ENCODE data around the gene NEO1.
"Not testable (repeated sequence)": the region's sequence is repeated elsewhere in the genome, so short reads cannot be mapped to it uniquely, and the experiment has no call there.

The NEO1 gene

DNA sequence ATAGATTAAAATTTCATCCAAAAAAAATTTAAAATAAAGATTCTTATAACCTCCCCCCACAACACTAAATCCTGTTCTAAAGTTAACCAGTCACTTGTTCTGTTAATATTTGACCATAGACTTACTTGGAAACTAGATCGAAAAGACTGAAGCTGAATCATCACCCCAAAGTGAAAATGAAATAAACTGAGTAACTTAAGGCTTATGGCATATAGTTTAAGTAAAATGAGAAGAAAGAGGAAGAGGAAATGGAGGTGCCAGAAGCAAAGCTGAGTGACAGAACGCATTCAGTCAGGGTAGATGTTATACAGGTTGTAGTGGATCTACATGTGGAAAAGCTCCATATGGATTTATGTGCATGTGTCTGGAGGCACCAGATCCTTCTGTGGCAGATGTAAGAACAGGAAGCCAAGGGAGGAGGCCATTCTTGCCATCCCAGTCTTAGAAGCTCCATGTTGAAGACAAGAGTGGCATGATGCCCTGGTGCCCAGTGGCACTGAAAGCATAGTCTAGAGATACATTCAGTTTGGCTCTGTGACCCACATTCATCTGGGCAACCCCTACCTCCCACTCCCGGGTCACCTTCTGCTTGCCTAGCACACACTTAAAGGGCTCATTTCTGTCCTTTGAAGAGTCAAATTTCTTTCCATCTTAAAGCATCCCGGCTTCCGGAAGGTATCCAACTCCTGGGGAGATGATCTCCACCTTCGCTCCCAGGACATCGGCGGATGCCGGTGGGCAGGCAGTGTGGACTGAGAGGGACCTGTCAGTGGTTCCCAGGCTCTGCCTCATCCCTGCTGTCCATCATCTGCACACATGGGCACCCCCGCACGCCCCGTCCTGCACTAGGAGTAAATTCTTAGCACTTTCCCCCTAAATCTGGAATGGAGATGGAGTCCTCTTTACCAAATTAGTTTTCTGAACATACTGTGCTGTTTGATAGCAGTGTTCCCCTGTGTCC is 90.8 kb downstream of the NEO1 start:
- no peak for DNase-seq (ENCODE audit: low read depth)

DNA sequence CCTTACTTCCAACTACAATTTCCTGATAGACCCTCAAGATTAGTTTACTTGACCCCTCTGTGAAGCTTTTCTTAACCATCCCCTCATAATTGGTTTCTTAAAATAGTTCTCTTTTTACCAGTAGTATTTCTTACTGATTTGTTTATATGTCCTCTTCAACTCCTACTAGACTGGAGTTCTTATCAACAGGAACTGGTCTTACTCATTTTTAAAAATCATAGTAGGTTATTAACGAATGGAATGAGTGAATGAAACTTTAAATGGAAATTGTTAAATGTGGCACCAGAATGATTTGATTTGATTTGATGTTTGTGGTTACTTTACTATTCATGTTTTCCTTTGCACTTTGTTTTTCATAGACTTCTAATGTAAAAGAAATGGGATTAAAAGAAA is 91.5 kb downstream of the NEO1 start:
- no peak for DNase-seq (ENCODE audit: low read depth)

DNA sequence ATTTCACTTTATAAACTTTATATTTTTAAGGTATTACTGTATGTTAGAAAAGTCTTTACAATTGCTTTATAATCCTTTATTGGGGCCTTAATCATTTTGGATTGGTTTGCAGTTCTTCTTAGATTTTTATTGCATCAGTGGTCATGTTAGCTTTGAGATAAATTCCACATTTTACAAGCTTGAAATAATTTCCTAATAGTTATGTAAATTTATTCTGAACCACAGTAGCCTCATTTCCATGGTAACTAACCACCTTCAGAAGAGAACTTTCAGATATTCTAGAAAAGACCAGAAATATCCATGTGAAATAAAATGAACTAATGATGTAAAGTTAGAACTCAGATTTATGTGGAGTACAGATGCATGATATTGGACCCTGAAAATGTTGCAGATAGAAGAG is 94.2 kb downstream of the NEO1 start:
- no peak for DNase-seq (ENCODE audit: low read depth)

DNA sequence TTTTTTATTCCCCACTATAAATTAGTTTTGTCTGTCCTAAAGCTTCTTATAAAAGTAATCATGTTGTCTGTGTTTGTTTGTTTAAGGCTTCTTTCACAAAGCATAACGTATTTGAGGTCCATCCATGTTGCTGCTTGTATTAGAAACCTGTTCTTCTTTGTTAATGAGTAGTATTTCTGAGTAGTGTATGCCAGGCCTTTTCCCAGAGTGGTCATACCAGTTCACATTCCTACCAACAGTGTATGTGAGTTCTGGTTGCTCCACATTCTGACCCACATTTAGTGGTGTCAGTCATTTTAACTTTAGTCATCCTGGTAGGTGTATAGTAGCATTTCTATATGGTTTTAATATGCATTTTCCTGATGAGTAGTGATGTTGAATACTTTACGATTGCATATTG is 98.6 kb downstream of the NEO1 start:
- DNase-seq (ENCODE audit: low read depth): no peak

DNA sequence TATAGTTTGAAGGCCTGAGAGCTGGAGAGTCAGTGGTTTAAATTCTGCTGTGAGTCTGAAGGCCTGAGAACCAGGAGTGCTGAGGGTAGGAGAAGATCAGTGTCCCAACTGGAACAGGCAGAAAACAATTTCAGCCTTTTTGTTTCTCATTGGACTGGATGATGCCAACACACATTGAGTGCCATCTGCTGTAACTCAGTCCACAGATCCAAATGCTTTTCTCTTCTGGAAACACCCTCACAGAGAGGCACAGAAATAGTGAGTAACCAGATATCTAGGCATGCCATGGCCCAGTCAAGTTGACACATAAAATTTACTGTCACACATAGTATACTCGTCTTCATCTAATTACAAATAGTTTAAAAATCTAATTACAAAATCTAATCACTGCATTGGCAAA is 100.8 kb downstream of the NEO1 start:
- DNase-seq (ENCODE audit: low read depth): no peak

DNA sequence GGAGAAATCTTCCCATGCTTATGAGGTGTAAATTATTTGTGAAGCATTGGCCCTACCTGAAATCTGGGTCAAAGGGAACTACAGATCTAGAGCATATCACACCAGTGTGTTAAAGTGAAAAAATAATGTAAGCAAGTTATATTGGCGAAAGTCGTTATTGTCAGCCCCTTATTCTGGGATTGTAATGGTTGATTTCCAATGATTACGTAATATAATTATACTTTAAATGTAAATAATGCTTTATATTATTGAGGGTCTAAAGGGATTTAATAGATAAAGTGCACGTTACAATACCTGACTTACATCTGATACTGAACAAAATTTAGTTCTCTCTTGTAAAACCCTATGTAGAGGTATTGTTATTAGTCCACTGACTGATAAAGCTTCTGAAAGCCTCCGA is 101.2 kb downstream of the NEO1 start:
- DNase-seq (ENCODE audit: low read depth): no peak

DNA sequence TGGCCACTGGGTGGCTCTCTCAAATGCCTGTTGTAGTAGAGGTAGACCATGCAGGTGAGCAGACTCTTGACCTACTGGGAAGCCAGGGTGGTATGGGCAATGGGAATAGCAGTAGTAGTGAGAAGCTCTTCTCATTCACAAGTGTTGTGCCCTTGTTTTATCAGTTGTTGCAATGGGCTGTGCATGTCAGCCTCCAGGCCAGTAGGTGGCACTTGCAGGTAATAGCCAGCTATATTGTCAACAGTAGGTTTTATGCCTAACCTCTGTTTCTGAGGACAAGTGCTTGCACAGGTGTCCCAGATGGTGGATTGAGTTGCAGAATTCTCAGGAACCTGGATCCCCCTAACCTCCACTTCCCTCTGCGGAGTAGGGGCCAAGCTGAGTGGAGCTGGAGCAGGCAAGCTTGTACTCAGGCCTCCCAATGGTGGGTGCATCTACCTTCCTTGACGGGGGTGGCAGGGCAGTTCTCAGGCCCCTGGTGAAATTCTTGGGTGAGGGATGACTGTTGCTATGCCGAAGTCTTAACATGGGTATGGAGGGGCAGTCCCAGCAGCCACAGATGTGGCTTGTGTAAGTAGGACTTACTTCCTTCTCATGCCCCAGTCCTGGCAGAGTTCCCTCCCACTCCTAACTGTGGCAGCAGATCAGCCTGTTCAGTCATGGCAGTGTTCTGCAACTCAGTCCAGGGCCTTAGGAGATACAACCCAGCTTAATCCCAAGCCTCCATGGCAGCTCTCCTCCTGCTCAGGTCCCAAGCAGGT is 104.3 kb downstream of the NEO1 start:
- no peak for DNase-seq (ENCODE audit: low read depth)

DNA sequence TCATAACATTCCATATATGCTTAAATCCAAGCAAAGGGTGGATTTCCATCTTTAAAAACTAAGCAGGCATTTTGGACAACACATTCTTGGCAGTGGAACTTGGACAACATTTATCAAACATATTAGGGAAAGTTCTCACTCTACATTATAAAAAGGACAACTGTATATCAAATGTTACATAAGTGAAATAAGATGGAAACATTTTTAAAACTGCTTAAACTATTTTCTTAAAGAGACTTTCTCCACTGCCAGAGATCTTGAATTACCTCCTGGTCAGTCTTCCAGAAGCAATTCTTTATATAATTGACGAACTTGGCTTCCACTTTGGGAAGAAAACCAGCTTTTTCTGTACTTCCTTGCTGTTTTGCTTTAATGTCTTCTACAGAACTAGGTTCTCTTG is 109.3 kb downstream of the NEO1 start:
- no peak for DNase-seq (ENCODE audit: low read depth)

DNA sequence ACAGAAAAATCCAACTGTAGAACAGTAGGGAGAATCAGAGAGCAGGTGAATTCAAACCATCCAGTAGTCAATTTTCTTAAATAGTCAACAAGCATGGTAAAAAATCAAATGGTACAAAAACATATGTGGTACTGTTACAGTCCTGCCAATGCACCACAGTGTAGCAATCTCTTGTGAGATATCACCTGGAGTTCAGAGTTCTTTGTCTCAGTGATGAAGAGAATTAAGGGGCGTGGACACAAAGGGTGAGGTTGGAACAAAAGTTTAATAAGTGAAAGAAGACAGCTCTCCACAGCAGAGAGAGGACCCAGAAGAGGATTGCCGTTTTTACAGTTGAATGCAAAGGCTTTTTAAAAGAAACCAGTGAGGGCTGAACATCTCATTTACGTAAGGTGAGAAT is 113.2 kb downstream of the NEO1 start:
- no peak for DNase-seq (ENCODE audit: low read depth)

DNA sequence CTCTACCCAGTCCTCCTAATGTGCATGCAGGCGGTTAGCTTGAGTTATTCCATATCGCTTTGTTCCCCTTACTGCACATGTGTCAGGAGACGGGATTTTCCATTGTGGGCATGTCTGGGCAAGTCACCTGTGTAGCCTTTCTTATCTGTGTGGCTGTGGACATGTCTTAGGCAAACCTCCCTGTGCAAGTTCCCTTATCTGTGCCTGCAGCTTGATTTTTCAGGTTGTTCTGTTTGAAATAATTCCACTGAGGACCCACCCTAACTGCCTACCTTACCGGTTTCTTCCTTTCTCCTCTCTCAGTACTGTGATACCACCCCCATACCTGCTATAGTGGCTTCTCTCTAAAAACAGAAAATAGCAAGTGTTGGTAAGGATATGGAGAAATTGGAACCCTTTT is 113.6 kb downstream of the NEO1 start:
- DNase-seq (ENCODE audit: low read depth): no peak

DNA sequence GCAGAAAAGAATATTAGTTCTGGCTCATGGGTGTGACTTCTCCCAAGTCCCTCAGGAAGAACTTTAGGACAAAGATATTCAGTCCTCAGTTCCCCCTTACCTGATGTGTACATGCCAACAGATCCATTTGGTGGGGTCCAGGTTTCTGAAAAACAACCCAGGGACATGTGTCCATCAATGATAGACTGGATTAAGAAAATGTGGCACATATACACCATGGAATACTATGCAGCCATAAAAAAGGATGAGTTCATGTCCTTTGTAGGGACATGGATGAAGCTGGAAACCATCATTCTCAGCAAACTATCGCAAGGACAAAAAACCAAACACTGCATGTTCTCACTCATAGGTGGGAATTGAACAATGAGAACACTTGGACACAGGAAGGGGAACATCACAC is 114.4 kb downstream of the NEO1 start:
- not testable (repeated sequence) for DNase-seq (ENCODE audit: low read depth)

DNA sequence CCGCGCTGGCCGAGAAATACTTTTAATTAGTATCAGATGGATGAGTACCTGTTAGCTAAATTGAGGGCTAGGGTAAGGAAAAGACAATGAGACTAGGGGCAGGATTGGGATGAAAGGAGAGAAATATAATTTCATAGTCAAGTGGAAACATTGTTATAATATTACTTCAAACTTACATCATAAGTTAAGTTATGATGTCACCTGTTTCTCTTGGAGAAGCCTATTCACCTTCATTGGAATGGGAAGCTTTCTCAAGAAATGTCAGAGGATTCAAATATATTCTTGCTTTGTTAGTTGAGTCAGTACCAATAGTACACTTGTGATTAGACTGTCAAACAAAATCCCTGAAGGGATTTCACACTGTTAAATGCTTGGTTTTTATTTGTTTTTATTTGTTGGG is 116.2 kb downstream of the NEO1 start:
- no peak for DNase-seq (ENCODE audit: low read depth)

DNA sequence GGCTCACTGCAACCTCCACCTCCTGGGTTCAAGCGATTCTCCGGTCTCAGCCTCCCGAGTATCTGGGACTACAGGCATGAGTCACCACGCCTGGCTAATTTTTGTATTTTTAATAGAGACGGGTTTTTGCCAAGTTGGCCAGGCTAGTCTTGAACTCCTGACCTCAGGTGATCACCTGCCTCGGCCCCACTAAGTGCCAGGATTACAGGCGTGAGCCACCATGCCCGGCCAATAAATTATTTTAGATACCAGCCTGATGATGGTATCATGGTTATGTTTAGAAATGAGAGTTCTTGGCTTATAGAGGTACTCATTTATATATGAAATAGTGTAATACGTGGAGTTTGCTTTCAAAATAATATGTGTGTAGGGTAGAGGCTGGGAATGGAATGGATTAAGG is 119.4 kb downstream of the NEO1 start:
- DNase-seq (ENCODE audit: low read depth): no peak

DNA sequence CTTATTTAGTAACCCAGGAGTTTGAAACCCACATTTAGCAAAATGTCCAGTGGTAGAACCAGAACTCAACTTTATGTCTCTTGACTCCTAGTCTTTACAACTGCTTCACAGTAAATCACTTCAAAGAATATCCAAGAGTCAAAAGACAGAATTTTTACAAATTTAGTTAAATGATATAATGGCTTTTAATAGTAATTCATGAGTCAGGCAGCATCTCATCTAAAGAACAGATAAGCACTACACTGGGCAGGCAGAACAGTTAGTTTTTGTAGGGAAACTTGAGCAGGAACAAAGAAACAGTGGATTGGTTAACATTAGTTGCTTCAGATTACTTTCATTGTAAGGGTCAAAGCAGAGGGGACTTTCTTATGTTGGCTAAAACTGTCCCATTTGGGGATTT is 120.2 kb downstream of the NEO1 start:
- DNase-seq (ENCODE audit: low read depth): no peak

DNA sequence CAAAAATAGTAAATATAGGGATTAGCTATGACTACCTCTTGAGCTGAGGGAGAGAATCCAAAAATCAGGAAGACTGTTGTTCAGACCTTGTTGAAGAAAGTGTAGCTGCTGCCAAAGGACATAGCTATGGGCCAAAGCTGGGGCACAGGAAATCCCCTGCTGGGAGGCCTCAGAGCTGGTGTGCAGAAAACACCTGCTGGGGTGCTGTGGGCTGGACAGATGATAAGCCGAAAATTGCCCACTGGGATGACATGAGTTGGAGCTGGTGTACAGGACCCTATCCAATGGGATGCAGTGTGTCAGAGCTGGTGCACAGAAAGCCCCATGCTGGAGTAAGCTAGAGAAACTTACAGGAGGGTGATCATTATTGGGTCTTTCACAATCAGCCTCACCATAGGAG is 121.9 kb downstream of the NEO1 start:
- no peak for DNase-seq (ENCODE audit: low read depth)

DNA sequence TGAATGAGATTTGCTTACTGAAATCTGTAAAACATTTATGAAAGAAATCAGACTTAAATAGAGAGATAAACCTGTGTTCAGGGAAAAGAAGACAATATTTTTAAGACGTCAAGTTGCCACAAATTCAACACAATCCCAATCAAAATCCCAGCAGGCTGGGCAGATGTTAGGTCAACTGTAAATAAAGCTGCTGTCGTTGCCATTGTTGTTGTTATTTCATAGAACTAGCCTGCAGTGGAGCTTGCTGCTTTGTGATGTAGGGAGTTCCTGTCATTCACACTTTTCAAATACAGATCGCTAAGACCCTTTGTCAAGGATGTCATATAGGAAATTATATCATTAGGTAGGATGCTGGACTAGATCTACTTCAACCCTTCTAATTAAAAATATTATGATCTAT is 123.1 kb downstream of the NEO1 start:
- DNase-seq (ENCODE audit: low read depth): no peak

DNA sequence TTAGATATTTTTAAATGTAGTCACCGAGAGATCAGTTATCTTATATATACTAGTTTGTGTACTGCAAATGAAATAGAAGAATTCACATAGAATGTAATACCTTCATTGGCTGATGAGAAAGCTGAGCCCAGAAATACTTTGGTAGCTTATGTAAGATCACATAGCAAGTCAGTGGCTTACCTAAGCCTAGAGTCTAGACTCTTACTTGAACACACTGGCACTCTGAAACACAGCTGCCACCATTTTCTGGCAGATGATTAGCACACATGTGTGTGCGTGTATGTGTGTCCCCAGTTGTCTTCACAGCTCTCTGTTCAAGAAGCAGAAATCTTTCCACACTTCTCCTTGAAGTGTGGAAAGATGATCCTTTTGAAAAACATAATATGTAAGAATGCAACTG is 124.3 kb downstream of the NEO1 start:
- no peak for DNase-seq (ENCODE audit: low read depth)

DNA sequence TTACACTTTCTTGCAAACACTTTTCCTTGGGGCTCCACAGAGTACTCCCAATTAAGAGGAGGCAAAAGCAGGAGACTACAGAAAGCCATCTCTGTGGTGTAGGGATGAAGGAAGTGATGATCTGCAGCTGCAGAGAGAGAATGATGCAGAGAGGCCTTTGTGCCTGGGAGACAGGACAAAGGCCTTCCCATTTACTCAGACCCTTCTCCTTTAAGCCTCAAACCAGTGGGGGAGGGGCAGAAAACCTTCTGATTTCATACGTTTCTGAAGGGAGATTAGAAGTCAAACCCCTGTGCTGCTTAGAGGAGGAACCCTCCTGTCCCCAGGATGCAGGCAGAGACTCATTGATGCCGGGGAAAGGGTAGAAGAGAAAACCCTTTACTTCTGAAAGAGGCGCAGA is 130.8 kb downstream of the NEO1 start:
- DNase-seq (ENCODE audit: low read depth): no peak

DNA sequence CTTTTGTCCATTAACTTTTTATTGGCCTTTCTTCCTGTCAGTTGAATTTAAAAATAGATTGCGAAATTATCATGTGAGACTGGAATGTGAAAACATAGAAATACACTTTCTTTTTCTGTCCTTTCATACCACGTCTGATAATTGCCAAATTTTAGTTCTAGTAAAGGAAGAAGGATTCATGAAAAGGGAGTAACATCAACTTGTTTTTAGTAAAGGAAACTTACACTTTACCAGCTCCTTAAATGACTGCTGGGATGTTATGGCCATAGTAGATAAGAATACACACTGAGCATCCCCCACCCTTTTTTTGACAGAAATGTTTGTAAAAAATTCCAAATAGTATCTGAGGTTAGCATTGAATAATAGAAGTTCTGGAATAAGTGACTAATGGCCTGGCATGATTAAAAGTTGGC is 137.9 kb downstream of the NEO1 start:
- no peak for DNase-seq (ENCODE audit: low read depth)

DNA sequence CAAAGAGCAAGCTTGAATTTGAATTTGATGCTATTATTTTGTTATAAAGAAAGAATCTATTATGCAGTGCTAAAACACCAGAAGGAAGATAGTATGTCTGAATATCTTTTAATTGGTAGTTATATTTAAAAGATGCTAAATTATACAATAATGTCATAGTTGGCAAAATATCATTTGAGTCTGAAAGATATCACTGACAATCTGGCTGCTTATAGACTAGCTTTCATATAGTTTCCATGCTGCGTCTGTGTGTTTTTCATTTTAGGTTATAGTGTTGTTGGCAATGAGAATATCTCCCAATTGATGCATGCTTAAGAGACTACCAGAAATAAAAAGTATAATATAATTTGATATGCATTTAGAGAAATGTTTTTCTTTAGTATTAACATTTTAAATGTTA is 142.9 kb downstream of the NEO1 start:
- DNase-seq (ENCODE audit: low read depth): no peak

DNA sequence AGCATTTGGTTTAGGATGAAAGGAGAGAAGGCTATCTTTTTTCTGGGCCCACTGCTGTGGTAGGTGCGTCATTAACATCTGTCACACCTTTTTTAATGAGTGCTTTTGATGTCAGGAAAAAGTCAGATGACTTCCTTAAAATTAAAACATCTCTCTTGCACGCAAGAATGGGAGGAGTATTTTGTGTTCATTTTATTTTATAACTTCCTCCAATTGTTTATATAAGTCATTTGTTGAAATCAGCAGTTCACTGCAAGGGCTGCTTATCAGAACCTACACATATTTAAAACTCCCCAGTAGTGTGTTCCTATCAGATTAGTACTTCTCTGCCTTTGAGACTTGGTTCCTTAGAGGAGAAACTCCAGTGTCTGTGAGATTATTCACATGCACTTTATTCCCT is 143.8 kb downstream of the NEO1 start:
- no peak for DNase-seq (ENCODE audit: low read depth)

DNA sequence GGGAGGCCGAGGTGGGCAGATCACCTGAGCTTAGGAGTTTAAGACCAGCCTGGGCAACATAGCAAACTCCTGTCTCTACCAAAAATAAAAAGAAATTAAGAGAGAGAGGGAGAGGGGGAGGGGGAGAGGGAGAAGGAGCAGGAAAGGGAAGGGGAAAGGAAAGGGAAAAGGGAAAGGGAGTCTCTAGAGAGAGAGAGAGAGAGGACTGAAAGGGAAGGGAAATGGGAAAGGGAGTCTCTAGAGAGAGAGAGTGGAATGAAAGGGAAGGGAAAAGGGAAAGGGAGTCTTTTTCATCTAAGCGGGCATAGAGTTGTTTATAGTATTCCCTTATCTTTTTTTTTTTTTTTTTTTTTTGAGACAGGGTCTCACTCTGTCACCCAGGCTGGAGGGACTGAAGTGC is 148.1 kb downstream of the NEO1 start:
- DNase-seq (ENCODE audit: low read depth): no peak

DNA sequence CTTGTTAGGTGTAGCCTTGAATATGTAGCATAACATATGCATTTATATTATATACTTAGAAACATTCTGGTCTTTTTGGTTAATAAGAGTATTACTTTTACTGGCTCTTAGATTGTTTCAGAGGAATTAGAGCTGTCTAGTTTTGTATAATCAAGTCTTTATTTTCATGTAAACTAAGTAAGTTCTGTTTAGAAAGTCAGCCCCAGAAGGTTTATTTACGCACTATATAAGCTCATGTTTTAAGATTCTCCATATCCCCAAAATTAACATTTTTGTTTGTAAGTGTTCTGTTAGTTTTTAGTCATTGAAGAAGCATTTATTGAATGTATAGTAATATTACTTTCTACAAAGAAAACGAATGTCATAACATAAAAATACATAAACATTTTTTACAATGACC is 158.4 kb downstream of the NEO1 start:
- no peak for DNase-seq (ENCODE audit: low read depth)

DNA sequence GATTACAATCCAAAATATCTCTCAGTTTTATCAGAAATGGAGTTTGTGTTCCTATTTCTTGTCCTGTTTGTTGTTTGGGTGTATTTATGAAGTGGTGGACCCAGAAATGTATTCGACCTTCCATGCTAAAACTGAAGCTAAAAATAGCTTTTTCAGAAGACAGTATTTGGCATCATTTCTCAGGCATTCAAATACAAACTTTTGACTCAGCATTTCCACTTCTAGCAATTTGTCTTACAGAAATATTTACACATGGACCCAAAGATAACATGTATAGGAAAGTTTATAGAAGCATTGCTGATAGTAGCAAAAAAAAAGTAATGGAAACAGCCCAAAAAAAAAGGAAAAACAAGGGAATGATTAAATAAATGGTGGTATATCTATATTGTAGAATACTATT is 160.2 kb downstream of the NEO1 start:
- DNase-seq (ENCODE audit: low read depth): no peak
